Measurements from ENCODE around the gene C20orf141.

The C20orf141 gene

GRCh38 chr20:2849529-2849928 is 34.7 kb downstream of the C20orf141 start:
- no peak for DNase-seq (ENCODE audit: low read depth)

DNA sequence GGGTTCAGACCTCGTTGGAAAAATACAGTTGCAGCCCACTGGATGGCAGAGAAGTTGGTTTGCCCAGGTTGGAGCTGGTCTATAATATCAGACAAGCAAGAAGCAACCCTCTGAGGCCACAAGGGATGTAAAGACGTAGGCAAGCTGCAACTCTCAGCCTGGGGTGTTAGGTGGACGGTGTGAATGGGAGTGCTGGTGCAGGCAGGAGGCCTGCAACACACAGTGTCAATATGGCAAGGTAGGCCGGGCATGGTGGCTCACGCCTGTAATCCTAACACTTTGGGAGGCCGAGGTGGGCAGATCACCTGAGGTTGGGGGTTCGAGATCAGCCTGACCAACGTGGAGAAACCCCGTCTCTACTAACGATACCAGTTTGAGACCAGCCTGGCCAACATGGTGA is 36.3 kb downstream of the C20orf141 start:
- no peak for DNase-seq (ENCODE audit: low read depth)

- no peak for DNase-seq (ENCODE audit: low read depth)
Measured at GRCh38 chr20:2858591-2858990, 43.8 kb downstream of the C20orf141 start.

- DNase-seq (ENCODE audit: low read depth), result no peak
Measured at GRCh38 chr20:2859330-2860121, 44.7 kb downstream of the C20orf141 start.

GRCh38 chr20:2864626-2865025 is 49.8 kb downstream of the C20orf141 start:
- no peak for DNase-seq (ENCODE audit: low read depth)

DNA sequence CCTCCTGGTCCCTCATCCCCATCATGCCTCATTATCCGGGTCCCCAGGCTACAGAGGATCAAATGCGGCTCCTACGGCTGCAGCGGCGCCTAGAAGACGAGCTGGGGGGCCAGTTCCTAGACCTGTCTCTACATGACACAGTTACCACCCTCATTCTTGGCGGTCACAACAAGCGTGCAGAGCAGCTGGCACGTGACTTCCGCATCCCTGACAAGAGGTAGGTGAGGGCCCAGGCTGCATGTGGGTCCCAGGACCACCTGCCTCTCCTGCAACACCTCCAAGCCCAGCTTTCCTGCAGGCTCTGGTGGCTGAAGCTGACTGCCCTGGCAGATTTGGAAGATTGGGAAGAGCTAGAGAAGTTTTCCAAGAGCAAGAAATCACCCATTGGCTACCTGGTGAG is 50.3 kb downstream of the C20orf141 start:
- no peak for DNase-seq (ENCODE audit: low read depth)

All from activated T-cell treated with anti-CD3 and anti-CD28 coated beads for 1 hour (primary cell).